EH (cell line): ENCODE data around the gene SPSB3.
"Not testable (repeated sequence)": the region's sequence is repeated elsewhere in the genome, so short reads cannot be mapped to it uniquely, and the experiment has no call there.

ENCODE experiments used
- DNase-seq: peaks from one replicate; pipeline ENCODE4 v3.0.0-alpha.2; 2015; ENCODE audit warnings: low read depth

The SPSB3 gene

GRCh38 chr16:1741553-1742165, 40.7 kb downstream of the SPSB3 start:
- no peak for DNase-seq

GRCh38 chr16:1740781-1741490, 41.4 kb downstream of the SPSB3 start:
- DNase-seq, result no peak

GRCh38 chr16:1740234-1740633, 42.1 kb downstream of the SPSB3 start:
- no peak for DNase-seq

GRCh38 chr16:1734816-1735215, 47.6 kb downstream of the SPSB3 start:
- no peak for DNase-seq

GRCh38 chr16:1734123-1734522, 48.2 kb downstream of the SPSB3 start:
- DNase-seq, result no peak

GRCh38 chr16:1732551-1732987, 49.8 kb downstream of the SPSB3 start:
- DNase-seq, result not testable (repeated sequence)

GRCh38 chr16:1732071-1732470, 50.3 kb downstream of the SPSB3 start:
- DNase-seq, result no peak

- DNase-seq, result no peak
Observed at GRCh38 chr16:1731603-1732002, 50.8 kb downstream of the SPSB3 start.

- DNase-seq, result no peak
Observed at GRCh38 chr16:1731073-1731472, 51.3 kb downstream of the SPSB3 start.

GRCh38 chr16:1729445-1729844, 52.9 kb downstream of the SPSB3 start:
- no peak for DNase-seq

GRCh38 chr16:1729026-1729425, 53.3 kb downstream of the SPSB3 start:
- no peak for DNase-seq

- DNase-seq, result no peak
Observed at GRCh38 chr16:1727651-1728624, 54.4 kb downstream of the SPSB3 start.
